ENCODE measurements around the gene NKX1-2.

The NKX1-2 gene

DNA sequence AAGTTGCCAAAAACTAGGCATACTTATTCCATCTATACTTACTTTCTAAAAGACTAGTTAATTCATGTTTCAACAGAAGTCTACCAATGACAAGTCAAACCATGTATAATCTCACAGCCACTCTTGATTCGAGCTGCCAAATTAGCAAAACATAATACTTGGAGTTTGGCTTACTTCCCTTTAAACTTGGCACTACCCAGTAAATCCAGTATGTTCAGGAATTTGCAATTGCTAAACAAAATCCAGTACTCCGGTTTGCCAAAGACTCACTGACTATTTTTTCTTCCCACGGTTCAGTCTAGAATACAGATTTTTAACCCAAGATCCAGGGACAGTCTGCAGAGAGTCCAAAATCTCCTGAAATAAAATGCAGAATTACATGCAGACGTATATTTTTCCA, 35.8 kb downstream of the NKX1-2 start:
- H3K27me3 ChIP-seq (ENCODE audit: insufficient read depth, low read length), result peaks cover 7% of the 10 kb centered on the region; the same call in 1 of the 2 replicates
- H3K36me3 ChIP-seq (ENCODE audit: insufficient read depth, low read length), result peaks cover 16% of the 10 kb centered on the region
- no peak overlapping the region for H3K27ac ChIP-seq (ENCODE audit: low read depth, low read length)
- 92% methylated on average over 4 of the region's 4 CpGs for WGBS
- no peak overlapping the region for H3K4me3 ChIP-seq (ENCODE audit: low read length)
- H3K4me1 ChIP-seq (ENCODE audit: insufficient read depth, low read length), result no peaks in the 10 kb centered on the region
- H3K9ac ChIP-seq (ENCODE audit: low read depth, low read length), result no peak overlapping the region
- no peaks in the 10 kb centered on the region for H3K9me3 ChIP-seq (ENCODE audit: insufficient read depth, low read depth, low read length)

DNA sequence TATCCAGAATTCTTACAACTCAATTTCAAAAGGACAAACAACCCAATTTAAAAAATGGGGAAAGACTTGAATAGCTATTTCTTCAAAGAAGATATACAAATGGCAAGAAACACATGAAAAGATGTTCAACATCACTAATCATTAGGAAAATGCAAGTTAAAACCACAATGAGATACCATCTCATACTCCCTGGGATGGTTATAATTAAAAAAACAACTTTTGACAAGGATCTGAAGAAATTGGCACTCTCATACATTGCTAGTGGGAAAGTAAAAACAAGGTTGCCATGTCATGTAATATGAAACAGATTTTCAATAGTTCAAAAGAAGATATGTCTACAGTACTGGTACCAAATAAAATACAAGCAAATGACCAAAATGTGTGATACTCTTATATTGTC, 40.1 kb downstream of the NKX1-2 start:
- no peak overlapping the region for H3K27ac ChIP-seq (ENCODE audit: low read depth, low read length)
- H3K4me3 ChIP-seq (ENCODE audit: low read length), result no peak overlapping the region
- peaks cover 52% of the 10 kb centered on the region for H3K36me3 ChIP-seq (ENCODE audit: insufficient read depth, low read length)
- H3K9me3 ChIP-seq (ENCODE audit: insufficient read depth, low read depth, low read length), result no peaks in the 10 kb centered on the region
- H3K27me3 ChIP-seq (ENCODE audit: insufficient read depth, low read length), result no peaks in the 10 kb centered on the region
- H3K9ac ChIP-seq (ENCODE audit: low read depth, low read length), result no peak overlapping the region
- H3K4me1 ChIP-seq (ENCODE audit: insufficient read depth, low read length), result no peaks in the 10 kb centered on the region

DNA sequence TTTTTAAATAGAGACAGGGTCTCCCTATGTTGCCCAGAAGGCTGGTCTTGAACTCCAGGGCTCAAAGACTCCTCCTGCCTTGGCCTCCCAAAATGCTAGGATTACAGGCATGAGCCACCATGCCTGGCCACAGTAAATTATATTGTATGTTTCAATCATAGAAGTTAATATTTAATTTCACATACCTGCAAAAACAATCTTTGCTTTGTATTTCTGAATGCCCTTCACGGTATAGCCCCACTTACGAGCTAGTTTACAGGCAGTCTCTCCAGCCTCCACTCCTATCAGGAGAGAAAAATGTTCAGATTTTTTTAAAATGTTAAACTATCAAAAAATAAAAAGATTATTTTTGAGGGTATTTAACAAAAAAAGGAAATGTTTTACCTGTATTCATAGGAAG, 41.5 kb downstream of the NKX1-2 start:
- no peaks in the 10 kb centered on the region for H3K9me3 ChIP-seq (ENCODE audit: insufficient read depth, low read depth, low read length)
- no peak overlapping the region for H3K9ac ChIP-seq (ENCODE audit: low read depth, low read length)
- H3K4me1 ChIP-seq (ENCODE audit: insufficient read depth, low read length), result no peaks in the 10 kb centered on the region
- H3K4me3 ChIP-seq (ENCODE audit: low read length), result no peak overlapping the region
- no peak overlapping the region for H3K27ac ChIP-seq (ENCODE audit: low read depth, low read length)
- H3K36me3 ChIP-seq (ENCODE audit: insufficient read depth, low read length), result peaks cover 58% of the 10 kb centered on the region
- WGBS, result no CpG with 5 or more reads among the region's 2 CpGs
- no peaks in the 10 kb centered on the region for H3K27me3 ChIP-seq (ENCODE audit: insufficient read depth, low read length)

DNA sequence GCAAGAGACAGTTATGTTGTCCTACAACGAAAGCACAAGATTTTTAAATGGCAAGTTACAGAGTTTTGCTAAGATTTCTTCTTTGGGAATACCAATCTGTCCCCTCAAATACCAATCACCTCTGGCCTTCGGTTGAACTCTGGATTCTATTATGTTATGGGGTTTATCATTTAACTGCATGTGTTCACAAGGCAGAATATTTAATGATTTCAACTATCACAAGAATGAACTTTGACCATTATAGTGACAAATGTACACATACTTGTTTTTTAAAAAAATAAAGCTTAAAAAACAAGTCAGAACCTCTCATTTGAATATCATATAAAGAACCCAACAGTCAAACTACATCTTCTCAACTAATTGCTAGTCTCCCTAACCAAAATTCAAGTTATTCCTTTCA, 42.4 kb downstream of the NKX1-2 start:
- no peaks in the 10 kb centered on the region for H3K27me3 ChIP-seq (ENCODE audit: insufficient read depth, low read length)
- H3K9ac ChIP-seq (ENCODE audit: low read depth, low read length), result no peak overlapping the region
- no peak overlapping the region for H3K4me3 ChIP-seq (ENCODE audit: low read length)
- no peak overlapping the region for H3K27ac ChIP-seq (ENCODE audit: low read depth, low read length)
- no peaks in the 10 kb centered on the region for H3K9me3 ChIP-seq (ENCODE audit: insufficient read depth, low read depth, low read length)
- peaks cover 66% of the 10 kb centered on the region for H3K36me3 ChIP-seq (ENCODE audit: insufficient read depth, low read length)
- WGBS, result 82% methylated on average over 1 of the region's 2 CpGs
- H3K4me1 ChIP-seq (ENCODE audit: insufficient read depth, low read length), result no peaks in the 10 kb centered on the region

DNA sequence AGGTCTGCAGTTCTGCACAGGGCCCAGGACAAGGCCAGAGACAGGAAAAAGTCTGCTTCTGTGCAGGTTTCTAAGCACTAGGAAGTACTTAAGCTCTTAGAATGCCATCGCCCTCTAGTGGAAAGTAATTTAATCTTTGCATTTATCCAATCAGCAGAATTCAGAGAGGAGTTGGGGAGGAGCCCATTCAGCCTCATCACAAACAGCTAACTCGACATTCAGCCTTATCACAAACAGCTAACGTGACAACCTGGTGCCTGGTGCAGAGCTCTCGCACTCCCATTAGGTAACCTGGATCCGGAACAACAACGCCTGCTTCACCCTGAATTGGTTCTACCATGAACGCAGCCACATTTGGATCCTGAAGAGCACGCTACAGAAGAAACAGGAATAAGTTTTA, 46.3 kb downstream of the NKX1-2 start:
- Histone ChIP-seq H3K27ac (ENCODE audit: low read depth, low read length) (no peak overlapping the region), H3K27me3 (ENCODE audit: insufficient read depth, low read length) (no peaks in the 10 kb centered on the region), H3K4me1 (ENCODE audit: insufficient read depth, low read length) (no peaks in the 10 kb centered on the region), H3K9ac (ENCODE audit: low read depth, low read length) (no peak overlapping the region), H3K4me3 (ENCODE audit: low read length) (no peak overlapping the region), H3K9me3 (ENCODE audit: insufficient read depth, low read depth, low read length) (no peaks in the 10 kb centered on the region), H3K36me3 (ENCODE audit: insufficient read depth, low read length) (peaks cover 75% of the 10 kb centered on the region)
- 55% methylated on average over 8 of the region's 8 CpGs for WGBS

DNA sequence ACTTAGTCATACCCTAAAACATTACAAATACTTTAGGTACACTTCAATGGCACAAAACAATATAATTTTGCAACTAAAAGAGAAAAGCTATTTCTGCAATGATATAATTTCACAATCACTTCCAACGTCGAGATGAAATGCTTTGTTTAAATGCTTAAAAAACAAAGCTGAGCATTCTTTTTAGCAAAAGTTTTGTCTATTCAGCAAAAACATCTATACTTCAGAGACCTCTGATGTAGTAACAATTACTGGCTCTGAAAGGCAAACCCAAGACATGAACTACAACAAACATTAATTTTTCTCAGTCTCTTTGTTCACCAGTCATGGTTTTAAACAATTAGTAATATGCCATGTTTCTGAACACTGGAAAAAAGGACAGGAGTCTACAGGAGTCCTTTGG, 47.6 kb downstream of the NKX1-2 start:
- Histone ChIP-seq H3K4me1 (ENCODE audit: insufficient read depth, low read length) (no peaks in the 10 kb centered on the region), H3K27me3 (ENCODE audit: insufficient read depth, low read length) (no peaks in the 10 kb centered on the region), H3K4me3 (ENCODE audit: low read length) (no peak overlapping the region), H3K9ac (ENCODE audit: low read depth, low read length) (no peak overlapping the region), H3K27ac (ENCODE audit: low read depth, low read length) (no peak overlapping the region), H3K9me3 (ENCODE audit: insufficient read depth, low read depth, low read length) (no peaks in the 10 kb centered on the region), H3K36me3 (ENCODE audit: insufficient read depth, low read length) (peaks cover 72% of the 10 kb centered on the region)
- WGBS, result 97% methylated on average over 2 of the region's 2 CpGs

DNA sequence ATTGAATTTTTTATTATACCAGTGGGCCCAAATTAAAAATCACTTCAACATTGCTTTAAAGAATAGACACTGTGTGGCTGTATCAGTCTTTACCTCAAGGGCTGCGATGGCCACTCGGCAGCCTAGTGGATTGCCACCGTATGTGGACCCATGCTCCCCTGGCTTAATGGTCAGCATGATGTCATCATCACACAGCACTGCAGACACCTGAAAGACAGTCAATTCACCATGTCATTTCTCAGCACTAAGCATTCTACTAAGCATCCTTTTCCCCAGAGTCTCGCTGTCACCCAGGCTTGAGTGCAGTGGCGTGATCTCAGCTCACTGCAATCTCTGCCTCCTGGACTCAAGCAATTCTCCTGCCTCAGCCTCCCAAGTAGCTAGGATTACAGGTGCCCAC, 48.2 kb downstream of the NKX1-2 start:
- 95% methylated on average over 5 of the region's 5 CpGs for WGBS

More for the DNA sequence above, 48.2 kb downstream of the NKX1-2 start:
- Histone ChIP-seq H3K4me3 (ENCODE audit: low read length) (no peak overlapping the region), H3K27ac (ENCODE audit: low read depth, low read length) (no peak overlapping the region), H3K36me3 (ENCODE audit: insufficient read depth, low read length) (peaks cover 71% of the 10 kb centered on the region), H3K4me1 (ENCODE audit: insufficient read depth, low read length) (no peaks in the 10 kb centered on the region), H3K9me3 (ENCODE audit: insufficient read depth, low read depth, low read length) (no peaks in the 10 kb centered on the region), H3K27me3 (ENCODE audit: insufficient read depth, low read length) (no peaks in the 10 kb centered on the region), H3K9ac (ENCODE audit: low read depth, low read length) (no peak overlapping the region)

Measured in HUES64 (cell line).